Stimulated activated CD8-positive, alpha-beta memory T cell treated with anti-CD3 and anti-CD28 coated beads, Interleukin-2, amount 100 ng/mL, for 48 hours (primary cell): ENCODE data around the gene TMEM187.

Experiments used
- DNase-seq, 2 donors: peaks; one replicate each; pipeline ENCODE4 v3.0.0-alpha.2; 2020; ENCODE audit warnings: low read depth in 2 of 2

The TMEM187 gene

GRCh38 chrX:153934762-153935325 is 37.7 kb upstream of the TMEM187 start, which contains the start of gene NAA10:
TSS of gene NAA10 (minus strand) at chrX:153935037. CDS start at chrX:153934904, 133 bp downstream.
- DNase-seq: peak; percentile 44 to 65

GRCh38 chrX:153935326-153935851 is 37.2 kb upstream of the TMEM187 start:
- no peak for DNase-seq

GRCh38 chrX:153937056-153937455 is 35.5 kb upstream of the TMEM187 start:
- no peak for DNase-seq

GRCh38 chrX:153938226-153938786 is 34.2 kb upstream of the TMEM187 start:
- DNase-seq: no peak

DNA sequence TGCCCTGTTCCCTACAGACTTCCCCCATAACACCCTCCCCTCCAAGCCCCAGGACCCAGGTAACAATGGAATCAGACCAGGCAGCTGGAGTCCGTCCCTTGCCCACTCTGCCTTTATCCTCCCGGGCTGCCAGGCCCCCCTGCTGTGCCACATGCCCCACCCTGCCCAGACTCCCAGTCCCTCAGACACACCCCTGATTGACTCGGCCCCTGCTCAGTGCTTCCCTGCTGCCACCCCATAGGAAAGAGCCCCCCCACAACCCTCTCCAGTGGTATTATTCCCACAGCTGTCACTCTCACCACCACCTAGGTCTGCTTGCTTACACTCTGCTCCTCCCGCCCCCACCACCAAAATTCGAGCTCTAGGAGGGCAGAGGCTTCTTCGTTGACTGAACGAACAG is 33.0 kb upstream of the TMEM187 start:
- no peak for DNase-seq

DNA sequence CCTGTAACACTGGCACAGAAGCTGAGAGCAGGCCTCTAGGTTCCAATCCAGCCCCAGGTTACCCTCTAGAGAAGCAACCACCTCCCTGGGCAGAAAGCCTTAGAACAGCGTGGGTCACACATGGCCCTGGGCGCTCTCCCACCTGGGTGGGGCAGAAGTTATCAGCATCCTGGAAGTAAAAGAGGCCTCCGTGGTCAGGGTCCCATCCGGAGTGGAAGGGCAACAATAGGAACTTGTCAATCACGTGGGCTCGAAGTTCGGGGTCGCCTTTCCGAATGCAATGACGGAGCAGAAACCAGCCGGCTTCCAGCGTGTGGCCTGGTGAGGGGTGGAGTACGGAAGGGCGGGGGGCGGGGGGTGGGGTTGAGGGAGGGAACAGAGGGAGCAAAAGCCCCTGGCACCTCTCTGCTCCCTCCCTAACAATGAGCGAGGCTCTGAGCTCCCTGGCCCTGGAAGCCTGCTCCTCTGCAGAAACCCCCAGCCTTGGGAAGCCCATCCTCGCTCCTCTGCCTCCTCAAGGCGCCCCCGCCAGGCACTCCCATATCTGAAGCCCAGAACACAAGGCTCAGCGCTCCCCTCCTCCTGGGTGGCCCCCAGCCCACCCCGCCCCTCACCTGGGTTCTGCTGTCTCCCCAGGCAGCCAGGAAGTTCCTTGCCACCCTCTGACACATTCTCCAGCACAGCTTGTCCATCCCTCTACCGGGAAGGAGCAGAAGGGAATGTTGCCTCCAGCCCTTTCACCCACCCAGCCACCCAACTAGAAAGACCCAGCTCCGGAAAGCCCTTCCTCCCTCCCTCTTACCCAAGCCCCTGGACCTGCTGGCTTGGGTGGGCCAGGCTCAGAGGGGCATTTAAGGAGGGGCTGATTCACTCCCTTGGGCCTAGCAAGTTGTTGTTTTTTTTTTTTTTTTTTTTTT is 31.0 kb upstream of the TMEM187 start:
- DNase-seq: no peak

DNA sequence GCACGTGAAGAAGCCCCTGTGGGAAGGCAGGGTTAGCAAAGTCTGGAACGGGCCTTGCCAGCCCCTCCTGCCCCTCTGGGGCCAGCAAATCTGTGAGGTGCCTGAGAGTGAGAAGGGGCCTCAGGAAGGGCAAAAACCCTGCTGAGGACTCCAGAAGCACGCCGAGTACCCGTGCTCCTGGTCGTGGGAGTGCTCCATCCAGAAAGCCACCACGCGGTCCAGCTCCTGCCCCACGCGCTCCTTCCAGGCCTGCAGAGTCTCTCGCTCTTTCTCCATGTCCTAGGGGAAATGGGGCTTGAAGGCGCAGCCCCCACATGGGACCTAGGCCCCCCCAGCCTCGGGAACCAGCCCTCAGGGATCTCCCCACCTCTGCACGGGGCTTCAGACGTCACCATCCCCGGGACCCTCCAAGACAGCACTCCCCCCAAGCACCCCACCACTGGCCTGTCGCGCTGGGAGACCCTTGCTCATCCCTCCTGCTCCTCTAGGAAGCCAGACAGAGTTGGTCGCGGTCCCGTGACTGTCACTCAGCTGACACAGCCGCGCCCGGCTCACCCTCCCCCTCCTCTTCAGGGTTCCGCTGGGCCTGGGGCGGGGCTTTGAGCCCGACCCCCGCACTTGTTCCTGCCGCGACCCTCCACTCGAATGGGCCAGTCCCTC is 28.3 kb upstream of the TMEM187 start, which contains the start of gene RENBP:
RENBP (minus strand) TSS at position 504 of the 660 bp plus-strand sequence; CDS start at position 471, 33 bp downstream.
- no peak for DNase-seq

DNA sequence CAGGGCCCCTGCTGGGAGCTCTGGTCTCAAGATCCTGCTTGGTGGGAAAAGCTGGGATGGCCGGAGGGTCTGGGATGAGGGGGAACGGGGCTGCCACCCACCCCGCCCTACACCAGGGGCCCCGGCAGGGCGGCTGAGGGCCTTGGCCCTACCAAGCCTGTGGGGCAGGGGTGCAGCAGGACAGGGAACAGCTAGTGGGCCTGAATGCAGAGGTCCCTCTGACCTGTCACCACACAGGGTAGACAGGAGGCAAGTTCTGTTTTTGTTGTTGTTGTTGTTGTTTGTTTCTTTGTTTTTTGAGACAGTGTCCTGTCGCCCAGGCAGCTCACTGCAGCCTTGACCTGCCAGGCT is 27.8 kb upstream of the TMEM187 start:
- no peak for DNase-seq

DNA sequence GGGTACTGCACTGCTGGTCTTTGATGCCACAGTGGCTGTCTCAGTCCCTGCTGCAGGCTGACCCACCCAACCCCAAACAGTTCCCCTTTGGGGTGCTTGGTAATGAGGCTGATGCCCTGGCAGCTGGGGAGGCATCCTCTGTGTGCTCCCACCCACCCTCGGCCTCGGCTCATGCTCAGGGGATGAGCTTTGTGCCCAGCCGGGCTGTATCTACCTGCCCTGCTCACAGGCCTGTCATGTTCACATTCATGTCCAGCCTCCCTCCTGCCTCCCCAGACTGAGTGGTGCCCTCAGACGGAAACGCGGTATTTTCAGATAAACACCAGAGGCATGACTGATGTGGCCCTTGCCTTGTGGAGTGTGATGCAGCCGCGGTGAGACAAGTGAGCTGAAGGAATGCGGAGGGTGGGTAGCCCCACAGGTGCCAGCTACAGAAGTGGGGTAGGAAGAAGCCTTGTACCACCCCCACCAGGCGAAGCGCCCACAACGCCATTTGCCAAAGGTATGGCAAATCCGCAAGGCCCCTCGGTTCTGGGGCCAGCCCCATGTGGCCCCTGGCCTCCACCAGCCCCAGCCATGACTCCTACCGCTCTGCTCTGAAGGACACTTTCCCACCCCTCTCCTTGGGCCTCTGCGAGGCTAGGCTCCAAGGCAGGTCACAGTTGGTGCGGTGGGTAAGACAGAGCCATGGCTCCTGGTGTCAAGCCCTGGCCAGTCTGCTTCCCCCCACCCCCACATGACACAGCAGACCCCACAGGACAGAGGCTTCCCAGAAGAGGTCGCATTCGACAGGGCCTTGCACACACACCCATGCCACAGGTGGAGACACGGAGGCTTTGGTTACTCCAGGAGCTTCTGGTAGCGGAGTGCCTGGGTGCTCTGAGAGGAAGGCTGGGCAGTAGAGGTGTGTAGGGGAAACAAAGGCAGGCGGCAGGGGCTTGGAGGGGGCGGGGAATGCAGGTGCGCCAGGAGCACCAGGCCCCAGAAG is 26.3 kb upstream of the TMEM187 start:
- no peak for DNase-seq

DNA sequence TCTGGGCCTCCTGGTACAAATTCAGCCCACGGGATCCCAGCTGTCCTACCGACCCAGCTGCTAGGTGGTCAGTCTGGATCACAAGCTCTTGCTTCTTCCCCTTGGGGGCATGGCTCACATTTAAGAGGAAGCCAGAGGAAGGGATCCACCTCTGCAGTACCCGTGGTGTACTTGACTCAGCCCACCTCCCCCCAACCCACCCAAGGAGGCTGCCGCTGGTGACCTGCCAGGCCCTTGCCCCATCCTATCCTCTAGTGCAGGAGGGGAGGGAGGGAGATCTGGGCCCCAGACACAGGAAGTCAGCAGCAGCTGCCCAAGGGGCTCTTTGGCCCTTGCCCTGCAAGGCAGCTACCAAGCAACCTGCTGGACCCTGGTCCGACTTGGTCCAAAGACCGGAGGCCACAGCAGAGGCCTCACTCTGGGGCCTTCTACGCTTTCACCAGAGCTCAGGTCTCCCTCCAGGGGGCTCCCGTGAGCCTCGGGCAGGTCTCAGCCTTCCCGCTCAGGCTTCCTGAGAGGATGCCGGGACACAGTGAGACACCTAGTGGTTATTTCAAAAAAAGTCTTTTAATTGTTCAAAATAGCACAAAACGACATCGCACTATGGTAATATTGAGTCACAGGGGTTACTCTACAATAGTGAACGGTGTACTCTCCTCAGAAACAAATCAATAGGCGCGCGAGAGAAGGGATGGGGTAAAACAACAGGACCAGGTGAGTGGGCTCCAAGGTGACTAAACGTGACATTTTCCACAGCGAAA is 25.4 kb upstream of the TMEM187 start:
- peak in 1 of 2 donors; percentile 71 for DNase-seq

GRCh38 chrX:153948002-153948466 is 24.5 kb upstream of the TMEM187 start:
- no peak for DNase-seq

- DNase-seq: no peak
These were observed 23.4 kb upstream of the TMEM187 start for GRCh38 chrX:153948847-153949805.

DNA sequence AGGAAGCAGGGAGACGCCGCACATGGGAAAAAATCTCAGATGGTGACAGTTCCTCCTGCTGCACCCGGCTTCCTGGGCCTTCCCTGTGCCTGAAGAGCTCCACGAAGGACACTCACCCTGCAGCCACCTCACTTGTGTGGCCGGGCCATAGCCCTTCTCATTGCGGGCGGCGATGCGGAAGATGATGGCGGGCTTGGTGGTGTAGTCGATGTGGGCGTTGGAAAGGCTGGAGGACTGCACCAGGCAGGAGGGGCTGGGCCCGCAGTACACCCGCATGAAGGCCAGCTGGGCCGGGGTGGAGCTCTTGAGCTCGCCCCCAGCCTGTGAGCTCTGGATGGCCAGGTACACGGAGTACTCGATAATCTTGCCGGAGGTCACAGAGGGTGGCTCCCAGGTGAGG is 22.4 kb upstream of the TMEM187 start:
- no peak for DNase-seq

DNA sequence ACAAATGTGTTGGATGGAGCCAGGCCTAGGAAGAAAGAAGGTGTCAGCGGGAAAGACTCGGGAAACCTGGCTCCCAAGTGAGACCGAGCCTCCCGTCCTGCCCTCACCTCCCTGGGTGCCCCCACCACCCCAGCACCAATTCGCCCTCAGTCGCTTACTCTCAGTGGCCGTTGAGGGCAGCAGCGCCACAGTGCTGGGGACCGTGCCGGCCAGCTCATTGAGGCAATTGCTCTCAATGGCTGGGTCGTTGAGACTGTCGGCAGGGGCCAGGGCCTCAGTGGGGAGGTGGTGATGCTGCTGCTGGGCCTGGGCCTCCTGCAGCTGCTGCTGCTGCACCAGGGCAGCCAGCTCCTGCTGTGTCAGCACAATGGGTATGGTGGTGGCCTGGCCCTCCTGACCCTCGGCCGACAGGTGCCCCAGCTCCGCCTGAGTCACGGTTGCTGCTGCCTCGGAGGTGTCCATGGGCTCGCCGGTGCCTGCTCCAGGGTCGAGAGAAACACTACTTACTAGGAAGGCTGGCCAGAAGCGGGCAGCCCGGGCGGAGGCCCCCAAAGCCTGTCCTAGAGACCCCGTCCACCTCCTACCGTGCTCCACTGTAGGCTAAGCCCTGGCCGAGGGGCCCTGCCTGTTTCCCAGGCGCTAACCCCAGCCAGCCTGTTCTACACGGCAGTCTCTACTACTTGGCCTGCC is 20.7 kb upstream of the TMEM187 start:
- DNase-seq: no peak

- no peak for DNase-seq
These were observed 20.1 kb upstream of the TMEM187 start for GRCh38 chrX:153952373-153953026.

GRCh38 chrX:153953342-153953830 is 19.2 kb upstream of the TMEM187 start:
- DNase-seq: peak; percentile 66 to 69

DNA sequence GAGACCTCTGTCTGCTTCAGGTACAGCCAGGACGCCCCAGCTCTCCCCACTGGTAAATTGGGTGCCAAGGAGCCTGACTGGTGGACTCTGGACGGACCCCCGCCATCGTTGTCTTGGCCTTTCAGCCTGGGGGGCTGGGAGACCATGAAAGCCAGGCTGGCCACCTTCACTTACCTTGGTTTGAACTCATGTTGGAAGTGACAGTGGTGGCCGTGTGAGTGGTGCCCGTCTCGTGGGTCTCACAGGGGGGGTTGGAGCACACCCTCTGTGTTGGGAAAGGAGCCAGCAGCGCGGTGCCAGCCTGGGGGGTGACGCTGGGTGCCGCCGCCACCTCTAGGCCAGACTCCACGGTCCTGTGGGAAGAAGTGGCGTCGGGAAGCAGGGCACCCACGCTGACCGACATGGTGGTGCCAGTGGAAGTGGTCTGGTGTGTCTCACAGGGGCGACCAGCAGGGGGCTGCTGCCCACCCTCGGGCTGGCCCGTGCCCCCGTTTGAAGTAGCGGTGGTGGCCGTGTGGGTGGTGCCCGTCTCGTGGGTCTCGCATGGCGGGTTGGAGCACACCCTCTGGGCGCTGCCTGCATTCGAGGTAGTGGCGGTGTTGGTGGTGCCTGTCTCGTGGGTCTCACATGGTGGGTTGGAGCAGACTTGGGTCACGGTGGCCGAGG is 18.5 kb upstream of the TMEM187 start:
- DNase-seq: no peak
